NCI-H2196 (cell line): Measurements from ENCODE around the gene PLA2G4B.

Experiments used
- DNase-seq: peaks from one replicate; lab custom pipeline; 2025; ENCODE audit not compliant: unreplicated experiment; lab: John Stamatoyannopoulos, UW

The PLA2G4B gene

DNA sequence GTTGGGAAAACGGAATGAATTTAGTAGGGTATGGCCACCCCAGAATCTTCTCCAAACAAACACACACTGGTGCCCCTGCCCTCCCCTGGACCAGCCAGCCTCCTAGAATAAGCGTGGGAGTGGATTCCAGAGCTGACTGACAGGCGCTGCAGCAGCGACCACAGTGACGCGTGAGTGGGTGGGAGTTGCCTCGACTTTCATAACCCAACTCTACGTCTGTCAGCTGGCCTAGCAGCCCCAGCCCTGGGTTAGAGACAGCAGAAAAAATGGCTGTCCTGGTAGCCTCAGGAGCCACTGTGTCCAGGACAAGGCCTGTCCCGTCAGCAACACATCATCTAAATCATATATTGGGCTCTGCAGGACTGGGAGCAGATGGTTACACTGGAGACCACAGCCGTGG is 10.0 kb downstream of the PLA2G4B start:
- DNase-seq, result no peak

DNA sequence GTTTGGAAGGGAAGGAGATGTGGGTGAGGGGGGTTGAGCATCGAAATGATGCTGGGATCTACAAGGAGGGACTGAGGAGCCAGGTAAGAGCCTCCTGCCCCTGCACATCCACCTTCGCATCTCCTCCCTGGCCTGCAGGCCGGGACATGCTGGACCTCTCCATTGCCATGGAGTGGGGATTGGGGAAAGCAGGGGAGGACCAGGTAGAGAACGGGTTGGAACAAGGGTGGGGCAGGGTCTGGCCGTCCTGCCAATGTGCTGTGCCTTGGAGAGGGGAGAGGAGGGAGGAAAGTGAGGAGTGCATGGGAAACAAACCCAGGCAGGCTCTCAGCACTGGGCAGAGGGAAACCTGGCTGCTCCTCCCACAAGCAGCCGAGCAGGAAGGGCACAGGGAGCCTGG is 10.6 kb downstream of the PLA2G4B start:
- DNase-seq, result no peak

GRCh38 chr15:41849861-41850260 is 11.2 kb downstream of the PLA2G4B start:
- no peak for DNase-seq

GRCh38 chr15:41850482-41851166 is 12.0 kb downstream of the PLA2G4B start:
- no peak for DNase-seq

GRCh38 chr15:41851167-41851523 is 12.5 kb downstream of the PLA2G4B start:
- no peak for DNase-seq

DNA sequence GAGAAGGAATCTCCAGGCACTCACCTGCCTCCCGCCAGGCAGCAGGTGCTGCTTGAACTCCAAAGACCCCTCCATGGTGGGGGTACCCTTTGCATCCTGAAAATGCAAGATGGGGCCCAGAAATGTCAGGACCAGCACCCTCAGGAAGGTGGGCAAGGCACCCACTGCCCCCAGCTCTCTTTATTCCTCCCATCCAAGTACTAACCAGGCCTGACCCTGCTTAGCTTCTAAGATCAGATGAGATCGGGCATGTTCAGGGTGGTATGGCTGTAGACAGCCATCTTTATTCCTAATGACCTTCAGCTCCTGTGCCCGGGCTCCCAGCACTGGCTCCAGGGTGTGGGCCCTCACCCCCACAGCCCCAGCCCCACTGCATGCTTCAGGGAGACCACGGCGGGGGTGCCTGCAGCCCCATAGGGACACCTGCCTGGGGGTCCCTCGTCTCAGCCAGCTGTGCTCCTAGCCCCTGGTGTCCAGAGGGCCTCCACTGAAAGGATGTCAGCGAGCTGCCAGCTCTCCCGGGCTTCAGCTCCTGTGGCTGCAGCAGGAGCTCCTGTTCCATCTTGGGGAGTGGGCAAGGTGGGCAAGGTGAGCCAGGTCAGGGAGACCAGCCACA is 13.2 kb downstream of the PLA2G4B start:
- no peak for DNase-seq

- no peak for DNase-seq
These were observed 14.3 kb downstream of the PLA2G4B start for GRCh38 chr15:41852736-41853590.

DNA sequence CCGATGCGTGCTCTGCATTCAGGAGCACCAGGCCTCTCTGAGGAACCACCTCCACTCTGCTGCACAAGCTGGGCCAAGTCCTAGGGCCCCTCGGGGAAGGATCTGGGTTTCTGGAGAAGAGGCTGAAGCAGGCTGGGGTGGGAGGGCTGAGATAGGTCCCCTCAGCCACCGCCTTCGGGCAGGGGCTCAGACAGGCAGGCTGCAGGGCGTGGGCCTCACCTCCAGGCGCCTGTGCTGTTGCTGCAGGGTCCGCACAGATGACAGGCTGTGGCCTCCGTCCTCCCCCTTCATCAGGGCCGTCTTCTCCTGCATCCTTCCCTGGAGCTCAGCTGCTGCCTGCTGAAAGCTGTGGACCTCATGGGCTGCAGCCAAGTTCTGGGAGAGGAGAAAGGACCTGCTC is 15.2 kb downstream of the PLA2G4B start:
- DNase-seq, result no peak

- DNase-seq, result no peak
These were observed 15.8 kb downstream of the PLA2G4B start for GRCh38 chr15:41854443-41854842.

DNA sequence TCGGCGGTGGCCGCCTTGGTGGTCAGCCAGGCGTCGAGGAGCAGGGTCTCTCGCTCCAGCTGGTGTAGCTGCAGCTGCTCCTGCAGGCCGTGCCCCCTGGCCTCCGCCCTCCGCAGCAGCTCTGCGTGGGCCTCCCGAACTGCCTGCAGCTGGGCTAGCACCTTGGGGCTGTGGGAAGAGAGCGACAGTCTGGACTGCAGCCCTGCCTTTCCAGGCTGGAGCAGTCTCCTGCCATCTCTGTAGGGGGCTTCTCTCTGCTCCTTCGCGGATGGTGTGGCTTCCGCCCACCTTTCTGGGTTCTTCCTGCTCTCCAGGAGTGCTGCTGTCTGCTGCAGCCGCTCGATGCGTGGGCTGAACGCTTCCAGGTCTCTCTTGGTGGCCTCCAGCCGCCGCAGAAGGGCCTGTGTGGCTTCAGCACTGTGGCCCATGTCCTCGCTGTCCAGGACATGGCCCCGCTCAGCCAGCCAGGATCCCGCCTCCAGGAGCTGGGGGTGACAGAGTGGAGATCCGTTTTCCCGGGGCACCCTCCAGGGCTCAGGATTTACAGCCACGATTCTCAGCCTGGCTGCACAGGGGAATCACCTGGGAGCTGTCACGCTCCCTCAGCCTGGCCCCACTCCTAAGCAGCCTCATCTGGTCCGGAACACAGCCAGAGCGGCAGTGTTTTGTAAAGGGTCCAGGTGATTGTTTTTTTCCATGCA is 16.8 kb downstream of the PLA2G4B start:
- DNase-seq, result no peak

GRCh38 chr15:41856262-41856661 is 17.6 kb downstream of the PLA2G4B start:
- DNase-seq, result no peak

GRCh38 chr15:41856716-41857115 is 18.1 kb downstream of the PLA2G4B start:
- no peak for DNase-seq

DNA sequence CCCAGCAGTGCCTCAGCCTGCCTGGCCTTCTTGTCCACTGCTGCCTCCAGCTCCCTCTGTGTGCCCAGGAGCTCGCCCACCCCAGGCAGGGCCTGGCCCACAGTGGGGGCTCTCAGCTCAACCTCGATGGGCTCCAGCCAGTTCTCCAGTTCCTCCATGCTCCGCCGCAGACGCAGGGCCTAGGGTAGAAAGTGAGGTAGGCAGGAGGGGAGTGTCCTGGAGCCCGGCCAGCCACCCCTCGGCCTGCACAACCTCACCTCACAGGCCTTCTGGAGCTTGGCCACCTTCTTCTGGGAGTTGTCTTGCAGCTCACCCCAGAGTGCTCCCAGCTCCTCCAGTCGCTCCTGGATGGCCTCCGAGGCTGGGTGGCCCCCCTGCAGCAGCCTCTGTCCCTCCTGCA is 18.7 kb downstream of the PLA2G4B start:
- DNase-seq, result no peak

GRCh38 chr15:41858756-41859155 is 20.1 kb downstream of the PLA2G4B start:
- no peak for DNase-seq

DNA sequence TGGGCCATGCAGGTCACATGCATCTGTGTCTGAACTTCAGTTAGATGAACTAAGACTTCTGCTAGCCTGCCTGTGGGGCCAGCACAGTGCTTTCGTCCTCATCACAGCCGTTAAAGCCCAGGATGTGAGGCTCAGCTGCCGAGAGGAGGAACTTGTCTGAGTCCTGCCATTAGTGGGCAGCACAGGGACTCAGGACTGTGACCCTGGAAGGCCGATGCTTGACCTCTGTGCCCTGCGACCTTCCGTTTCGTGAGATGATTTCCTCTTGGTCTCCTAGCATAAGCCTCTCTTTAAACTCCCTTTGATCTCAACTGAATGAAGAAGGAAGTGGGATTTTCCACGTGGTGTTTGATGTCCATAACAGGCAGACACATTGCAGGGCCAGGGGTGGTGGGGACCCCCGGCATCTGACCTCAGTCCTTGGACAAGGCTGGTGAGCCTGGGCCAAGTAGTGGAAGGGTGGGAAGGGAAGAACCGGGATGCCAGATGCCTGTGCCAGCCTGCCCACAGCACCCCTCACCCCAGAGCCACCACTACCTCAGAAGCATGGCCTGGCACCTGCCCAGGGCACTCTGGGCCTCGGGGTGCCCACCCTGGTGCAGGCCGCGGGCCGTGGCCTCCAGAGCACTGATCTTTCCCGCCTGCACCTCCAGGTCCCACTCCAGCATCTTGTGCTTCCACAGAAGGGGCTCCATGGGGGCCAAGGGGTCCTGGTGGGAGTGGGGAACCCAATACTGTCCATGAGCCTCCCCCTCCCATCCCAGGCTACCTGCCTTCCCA is 21.6 kb downstream of the PLA2G4B start:
- DNase-seq, result no peak

DNA sequence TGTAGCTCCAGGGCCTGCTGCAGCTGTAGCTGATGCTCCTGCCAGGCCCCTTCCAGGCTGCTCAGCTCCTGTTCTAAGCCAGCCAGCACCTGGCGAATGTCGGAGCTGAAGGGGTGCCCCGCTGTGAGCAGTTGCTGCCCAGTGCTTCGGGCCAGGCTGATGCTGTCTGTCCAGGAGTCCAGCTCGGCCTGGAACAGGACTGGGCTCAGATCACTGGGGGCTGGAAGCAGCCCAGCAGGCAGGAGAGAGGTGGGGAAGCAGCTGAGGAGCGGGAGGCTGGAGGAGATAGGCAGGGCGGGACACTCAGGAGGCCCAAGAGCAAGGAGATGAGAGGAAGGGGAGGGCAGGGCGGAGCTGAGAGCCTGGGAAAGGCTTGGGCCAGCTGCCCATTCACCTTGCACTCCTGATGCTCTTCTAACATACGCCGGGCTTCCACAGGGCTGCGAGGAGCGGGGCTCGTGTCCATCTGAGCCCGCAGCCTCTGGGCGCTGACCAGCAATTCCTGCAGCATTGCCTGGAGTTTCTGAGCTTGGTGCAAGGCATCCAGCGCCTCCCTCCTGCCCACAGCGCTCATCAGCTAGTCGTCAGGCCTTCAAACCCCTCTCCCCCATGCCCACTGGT is 23.2 kb downstream of the PLA2G4B start:
- DNase-seq, result no peak

- peak; percentile 24 for DNase-seq
These were observed 24.0 kb downstream of the PLA2G4B start for GRCh38 chr15:41862515-41863116.

- DNase-seq, result no peak
These were observed 26.9 kb downstream of the PLA2G4B start for GRCh38 chr15:41865490-41866055.

- DNase-seq, result no peak
These were observed 27.6 kb downstream of the PLA2G4B start for GRCh38 chr15:41866263-41866703.
